PFSK-1 (cell line): Measurements from ENCODE around the gene STK35. TPM values are rescaled to one million over a fixed set of nuclear protein-coding genes. Genes with fewer than 3 reads are reported as not detected.

Experiments
- FOXP2 ChIP-seq: optimal IDR thresholded peaks from 2 replicates; pipeline ENCODE3; 2011; ENCODE audit warnings: borderline replicate concordance, control low read depth, inconsistent platforms; ENCODE audit not compliant: insufficient read depth; ENCODE audit errors: extremely low read length, extremely low read depth
- POLR2AphosphoS5 ChIP-seq: IDR thresholded peaks from 2 replicates; pipeline ENCODE4 v1.6.1; 2012; ENCODE audit warnings: low read depth, mild to moderate bottlenecking, control low read depth, low read length, moderate library complexity
- SIN3A ChIP-seq: IDR thresholded peaks from 2 replicates; pipeline ENCODE4 v1.6.1; 2012; ENCODE audit warnings: mild to moderate bottlenecking, low read length, moderate library complexity, borderline replicate concordance; ENCODE audit not compliant: insufficient read depth
- TAF1 ChIP-seq: IDR thresholded peaks from 2 replicates; pipeline ENCODE4 v1.6.1; 2012; ENCODE audit warnings: low read length, control low read depth, borderline replicate concordance; ENCODE audit not compliant: insufficient read depth
- polyA plus RNA-seq: library from polyadenylated mRNA; unstranded; fragments of >200 nt; gene quantifications from one replicate; pipeline ENCODE4 v1.2.1, GENCODE V29; 2012; ENCODE audit warnings: low read depth, missing spikeins; ENCODE audit not compliant: insufficient read length
- TF ChIP-seq, protein P1 (sequence below), 2 experiments: IDR thresholded peaks; 2 replicates each; pipeline versions ENCODE4 v1.6.1 to v1.8.0; 2011 to 2012; ENCODE audit warnings: low read depth in 2 of 2, low read length in 2 of 2, control low read depth in 1 of 2, inconsistent platforms in 1 of 2, mild to moderate bottlenecking in 1 of 2, moderate library complexity in 1 of 2; ENCODE audit not compliant: insufficient read depth in 1 of 2

The STK35 gene
- polyA plus RNA-seq, result 7.8 TPM

GRCh38 chr20:2101057-2101864 lies at the start of gene STK35:
TSS of gene STK35 (plus strand) at chr20:2101827. CDS start at chr20:2101882, 55 bp downstream.
- TF ChIP-seq FOXP2 (no peak), TAF1 (no peak), SIN3A (no peak), POLR2AphosphoS5 (no peak)
- TF ChIP-seq, protein P1, sequence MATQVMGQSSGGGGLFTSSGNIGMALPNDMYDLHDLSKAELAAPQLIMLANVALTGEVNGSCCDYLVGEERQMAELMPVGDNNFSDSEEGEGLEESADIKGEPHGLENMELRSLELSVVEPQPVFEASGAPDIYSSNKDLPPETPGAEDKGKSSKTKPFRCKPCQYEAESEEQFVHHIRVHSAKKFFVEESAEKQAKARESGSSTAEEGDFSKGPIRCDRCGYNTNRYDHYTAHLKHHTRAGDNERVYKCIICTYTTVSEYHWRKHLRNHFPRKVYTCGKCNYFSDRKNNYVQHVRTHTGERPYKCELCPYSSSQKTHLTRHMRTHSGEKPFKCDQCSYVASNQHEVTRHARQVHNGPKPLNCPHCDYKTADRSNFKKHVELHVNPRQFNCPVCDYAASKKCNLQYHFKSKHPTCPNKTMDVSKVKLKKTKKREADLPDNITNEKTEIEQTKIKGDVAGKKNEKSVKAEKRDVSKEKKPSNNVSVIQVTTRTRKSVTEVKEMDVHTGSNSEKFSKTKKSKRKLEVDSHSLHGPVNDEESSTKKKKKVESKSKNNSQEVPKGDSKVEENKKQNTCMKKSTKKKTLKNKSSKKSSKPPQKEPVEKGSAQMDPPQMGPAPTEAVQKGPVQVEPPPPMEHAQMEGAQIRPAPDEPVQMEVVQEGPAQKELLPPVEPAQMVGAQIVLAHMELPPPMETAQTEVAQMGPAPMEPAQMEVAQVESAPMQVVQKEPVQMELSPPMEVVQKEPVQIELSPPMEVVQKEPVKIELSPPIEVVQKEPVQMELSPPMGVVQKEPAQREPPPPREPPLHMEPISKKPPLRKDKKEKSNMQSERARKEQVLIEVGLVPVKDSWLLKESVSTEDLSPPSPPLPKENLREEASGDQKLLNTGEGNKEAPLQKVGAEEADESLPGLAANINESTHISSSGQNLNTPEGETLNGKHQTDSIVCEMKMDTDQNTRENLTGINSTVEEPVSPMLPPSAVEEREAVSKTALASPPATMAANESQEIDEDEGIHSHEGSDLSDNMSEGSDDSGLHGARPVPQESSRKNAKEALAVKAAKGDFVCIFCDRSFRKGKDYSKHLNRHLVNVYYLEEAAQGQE (IDR thresholded peaks at IDR 0.05; ENCODE audit: insufficient read depth in 1 of 2, low read depth in 2 of 2, low read length in 2 of 2), result no peak

DNA sequence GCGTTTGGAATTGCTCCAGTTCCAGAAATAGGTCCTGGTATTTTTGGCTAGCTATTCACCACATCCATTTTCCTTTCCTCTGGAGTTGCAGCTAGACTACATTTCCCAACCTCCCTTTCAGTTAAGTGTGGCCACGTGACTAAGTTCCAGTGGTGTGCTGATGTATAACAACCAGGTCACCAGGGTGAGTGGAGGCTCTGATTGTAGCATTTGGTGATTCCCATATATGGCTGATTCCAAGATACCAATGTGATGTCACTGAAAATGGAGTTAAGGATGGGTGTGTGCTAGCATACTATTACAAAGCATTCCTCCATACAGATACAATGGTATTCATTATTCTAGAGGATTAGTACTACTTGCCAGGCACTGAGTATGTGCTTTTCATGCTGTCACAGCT lies 49.7 kb upstream of the STK35 start:
- no peak for TF ChIP-seq POLR2AphosphoS5
- TF ChIP-seq SIN3A, result no peak
- TF ChIP-seq, protein P1 (IDR thresholded peaks at IDR 0.05; ENCODE audit: insufficient read depth in 1 of 2, low read depth in 2 of 2, low read length in 2 of 2), result no peak
- no peak for TF ChIP-seq FOXP2

DNA sequence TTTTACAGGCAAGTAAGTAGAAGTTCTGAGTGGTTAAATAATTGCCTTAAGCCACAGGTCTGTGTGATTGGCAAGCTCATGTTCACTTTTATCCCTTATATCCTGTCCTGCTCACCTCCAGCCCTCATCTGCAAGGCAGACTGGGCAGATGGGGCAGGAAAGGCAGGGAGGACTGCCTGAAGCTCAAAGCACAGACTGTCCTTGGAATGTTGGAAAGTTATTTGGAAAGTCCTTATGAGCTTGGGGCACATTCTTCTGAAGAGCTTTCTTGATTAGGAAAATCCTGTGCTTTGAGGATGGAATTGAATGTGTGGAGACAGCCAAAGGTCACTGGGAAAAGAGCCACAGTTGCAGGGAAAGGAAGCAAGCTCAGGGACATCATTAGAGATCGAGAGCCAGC lies 48.9 kb upstream of the STK35 start:
- TF ChIP-seq FOXP2, result no peak

DNA sequence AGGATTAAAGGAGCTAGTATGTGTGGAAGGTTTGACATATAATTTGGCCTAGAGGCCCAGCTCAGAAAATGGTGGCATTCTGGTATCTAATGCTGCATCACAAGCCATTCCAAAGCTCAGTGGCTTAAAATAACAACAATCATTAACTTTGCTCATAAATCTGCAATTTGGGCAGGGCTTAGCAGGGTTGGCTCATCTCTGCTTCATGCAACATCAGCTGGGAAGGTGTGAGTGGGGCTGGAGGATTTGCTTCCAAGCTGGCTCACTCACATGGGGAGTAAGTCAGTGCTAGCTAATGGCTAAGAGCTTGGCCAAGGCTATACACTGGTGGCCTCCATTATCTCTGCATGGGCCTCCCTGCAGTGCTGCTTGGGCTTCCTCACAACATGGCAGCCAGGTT lies 48.0 kb upstream of the STK35 start:
- TF ChIP-seq, protein P1 (IDR thresholded peaks at IDR 0.05; ENCODE audit: insufficient read depth in 1 of 2, low read depth in 2 of 2, low read length in 2 of 2), result no peak
- TF ChIP-seq SIN3A (no peak), FOXP2 (no peak), POLR2AphosphoS5 (no peak), TAF1 (no peak)

- TF ChIP-seq, protein P1 (IDR thresholded peaks at IDR 0.05; ENCODE audit: insufficient read depth in 1 of 2, low read depth in 2 of 2, low read length in 2 of 2), result no peak
- TF ChIP-seq FOXP2 (no peak), TAF1 (no peak), POLR2AphosphoS5 (no peak), SIN3A (no peak)
Measured at GRCh38 chr20:2054911-2055310, 46.7 kb upstream of the STK35 start.

DNA sequence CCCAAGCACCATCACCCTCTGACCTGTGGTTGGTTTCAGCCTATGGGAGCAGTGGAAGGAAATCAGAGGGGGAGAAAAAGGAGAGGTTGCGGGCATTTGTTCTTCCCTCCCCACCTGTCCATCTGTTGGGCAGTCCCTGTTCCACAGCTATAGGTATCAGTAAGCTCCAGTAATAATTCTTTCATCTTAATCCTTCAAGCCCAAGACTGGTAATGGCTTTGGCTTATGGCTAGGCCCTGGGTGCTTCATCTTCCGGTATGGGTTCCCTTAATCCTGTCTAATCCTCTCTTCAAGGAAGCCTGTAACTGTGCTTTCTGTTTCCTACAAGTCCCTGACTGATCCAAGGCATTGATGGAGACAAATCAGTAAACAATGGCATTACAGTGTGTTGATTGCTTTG lies 42.2 kb upstream of the STK35 start:
- TF ChIP-seq SIN3A (no peak), TAF1 (no peak), POLR2AphosphoS5 (no peak), FOXP2 (no peak)
- TF ChIP-seq, protein P1 (IDR thresholded peaks at IDR 0.05; ENCODE audit: insufficient read depth in 1 of 2, low read depth in 2 of 2, low read length in 2 of 2), result no peak
